ENCODE data around the gene NR2E1. TPM values are rescaled to one million over a fixed set of nuclear protein-coding genes. Genes with fewer than 3 reads are reported as not detected.

NR2E1 gene
- total RNA-seq, 1 experiment from 2014 or later = 1.4 TPM

- no peak overlapping the region for H3K4me3 ChIP-seq (ENCODE audit: low read depth, low read length)
- intact Hi-C loops (cut with micrococcal nuclease; ENCODE audit: unreplicated experiment) = no loop called here
- TF ChIP-seq, protein P1, sequence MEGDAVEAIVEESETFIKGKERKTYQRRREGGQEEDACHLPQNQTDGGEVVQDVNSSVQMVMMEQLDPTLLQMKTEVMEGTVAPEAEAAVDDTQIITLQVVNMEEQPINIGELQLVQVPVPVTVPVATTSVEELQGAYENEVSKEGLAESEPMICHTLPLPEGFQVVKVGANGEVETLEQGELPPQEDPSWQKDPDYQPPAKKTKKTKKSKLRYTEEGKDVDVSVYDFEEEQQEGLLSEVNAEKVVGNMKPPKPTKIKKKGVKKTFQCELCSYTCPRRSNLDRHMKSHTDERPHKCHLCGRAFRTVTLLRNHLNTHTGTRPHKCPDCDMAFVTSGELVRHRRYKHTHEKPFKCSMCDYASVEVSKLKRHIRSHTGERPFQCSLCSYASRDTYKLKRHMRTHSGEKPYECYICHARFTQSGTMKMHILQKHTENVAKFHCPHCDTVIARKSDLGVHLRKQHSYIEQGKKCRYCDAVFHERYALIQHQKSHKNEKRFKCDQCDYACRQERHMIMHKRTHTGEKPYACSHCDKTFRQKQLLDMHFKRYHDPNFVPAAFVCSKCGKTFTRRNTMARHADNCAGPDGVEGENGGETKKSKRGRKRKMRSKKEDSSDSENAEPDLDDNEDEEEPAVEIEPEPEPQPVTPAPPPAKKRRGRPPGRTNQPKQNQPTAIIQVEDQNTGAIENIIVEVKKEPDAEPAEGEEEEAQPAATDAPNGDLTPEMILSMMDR (IDR thresholded peaks at IDR 0.05; ENCODE audit: insufficient read depth in 1 of 2, low read depth in 1 of 2, low read length in 1 of 2, severe bottlenecking in 1 of 2, unreplicated experiment in 1 of 2) = no peak
- no peak for DNase-seq
- H3K27me3 ChIP-seq (replicated peaks; ENCODE audit: control insufficient read depth, insufficient read depth, low read length) = no peaks in the 10 kb centered on the region
- Mint-ChIP-seq H3K4me3 (ENCODE audit: unreplicated experiment) (no peak overlapping the region), H3K9me3 (ENCODE audit: unreplicated experiment) (no peaks in the 10 kb centered on the region), H3K27ac (ENCODE audit: unreplicated experiment) (no peak overlapping the region), H3K27me3 (ENCODE audit: insufficient read depth, unreplicated experiment) (no peaks in the 10 kb centered on the region), H3K36me3 (ENCODE audit: insufficient read depth, unreplicated experiment) (no peaks in the 10 kb centered on the region), H3K4me1 (ENCODE audit: low read depth, unreplicated experiment) (peaks cover 5% of the 10 kb centered on the region)
- H3K4me1 ChIP-seq = peaks cover 8% of the 10 kb centered on the region
- no peaks in the 10 kb centered on the region for H3K36me3 ChIP-seq (ENCODE audit: control insufficient read depth, insufficient read depth, low read length)
- ChIA-PET POLR2A (interaction anchor here (1.2 kb wide), 1 partner anchor 10 kb away, joined by 3 read pairs; no protein-coding TSS in a partner anchor), CTCF (no interaction called here)
- no TSS peak for BruUV-seq (replicated peaks)
- H3K9me3 ChIP-seq = no peaks in the 10 kb centered on the region
Observed at GRCh38 chr6:108123481-108123929, 42.3 kb upstream of the NR2E1 start.

GRCh38 chr6:108123946-108124345, 41.9 kb upstream of the NR2E1 start:
- no peak overlapping the region for H3K4me3 ChIP-seq (ENCODE audit: low read depth, low read length)
- no peaks in the 10 kb centered on the region for H3K27me3 ChIP-seq (replicated peaks; ENCODE audit: control insufficient read depth, insufficient read depth, low read length)
- BruUV-seq (replicated peaks) = no TSS peak
- no peaks in the 10 kb centered on the region for H3K9me3 Mint-ChIP-seq (ENCODE audit: unreplicated experiment)
- intact Hi-C loops (cut with micrococcal nuclease; ENCODE audit: unreplicated experiment) = no loop called here
- TF ChIP-seq, protein P1 (IDR thresholded peaks at IDR 0.05; ENCODE audit: insufficient read depth in 1 of 2, low read depth in 1 of 2, low read length in 1 of 2, severe bottlenecking in 1 of 2, unreplicated experiment in 1 of 2) = no peak
- no peaks in the 10 kb centered on the region for H3K36me3 Mint-ChIP-seq (ENCODE audit: insufficient read depth, unreplicated experiment)
- H3K27ac Mint-ChIP-seq (ENCODE audit: unreplicated experiment) = no peak overlapping the region
- no peak for DNase-seq
- H3K27me3 Mint-ChIP-seq (ENCODE audit: insufficient read depth, unreplicated experiment) = no peaks in the 10 kb centered on the region
- CTCF ChIA-PET = no interaction called here
- no peaks in the 10 kb centered on the region for H3K36me3 ChIP-seq (ENCODE audit: control insufficient read depth, insufficient read depth, low read length)
- H3K9me3 ChIP-seq = no peaks in the 10 kb centered on the region
- POLR2A ChIA-PET = interaction anchor here (1.2 kb wide), 1 partner anchor 10 kb away, joined by 3 read pairs; no protein-coding TSS in a partner anchor
- peaks cover 13% of the 10 kb centered on the region for H3K4me1 ChIP-seq
- H3K4me3 Mint-ChIP-seq (ENCODE audit: unreplicated experiment) = no peak overlapping the region
- H3K4me1 Mint-ChIP-seq (ENCODE audit: low read depth, unreplicated experiment) = peaks cover 9% of the 10 kb centered on the region

DNA sequence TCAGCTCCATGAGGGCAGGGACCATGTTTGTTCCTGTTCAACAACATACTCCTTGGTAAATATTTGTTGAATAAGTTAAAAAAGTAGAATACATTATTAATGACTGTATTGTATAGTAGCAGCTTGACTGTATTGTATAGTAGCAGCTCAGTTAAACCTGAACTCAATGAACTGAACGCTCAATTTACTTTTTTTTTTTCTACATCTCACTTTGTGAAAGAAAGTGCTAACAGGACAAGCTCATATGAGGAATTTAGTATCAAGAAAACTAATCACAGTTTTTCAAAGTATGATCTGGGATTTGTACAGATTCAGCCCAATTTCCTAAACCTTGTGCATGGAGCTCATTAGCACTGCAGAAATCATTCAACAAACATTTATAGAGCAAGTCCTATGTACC, 38.8 kb upstream of the NR2E1 start:
- H3K4me3 Mint-ChIP-seq (ENCODE audit: unreplicated experiment) = no peak overlapping the region
- POLR2A ChIA-PET = interaction anchor here (0.7 kb wide), 1 partner anchor 69 kb away, joined by 5 read pairs; no protein-coding TSS in a partner anchor
- peaks cover 23% of the 10 kb centered on the region for H3K4me1 Mint-ChIP-seq (ENCODE audit: low read depth, unreplicated experiment)
- no peak overlapping the region for H3K4me3 ChIP-seq (ENCODE audit: low read depth, low read length)
- no peaks in the 10 kb centered on the region for H3K27me3 Mint-ChIP-seq (ENCODE audit: insufficient read depth, unreplicated experiment)
- TF ChIP-seq, protein P1 (IDR thresholded peaks at IDR 0.05; ENCODE audit: insufficient read depth in 1 of 2, low read depth in 1 of 2, low read length in 1 of 2, severe bottlenecking in 1 of 2, unreplicated experiment in 1 of 2) = no peak
- CTCF ChIA-PET = no interaction called here
- peaks cover 14% of the 10 kb centered on the region for H3K4me1 ChIP-seq
- H3K36me3 Mint-ChIP-seq (ENCODE audit: insufficient read depth, unreplicated experiment) = no peaks in the 10 kb centered on the region
- no peaks in the 10 kb centered on the region for H3K9me3 Mint-ChIP-seq (ENCODE audit: unreplicated experiment)
- no peak overlapping the region for H3K27ac Mint-ChIP-seq (ENCODE audit: unreplicated experiment)
- intact Hi-C loops (cut with micrococcal nuclease; ENCODE audit: unreplicated experiment) = no loop called here
- no peaks in the 10 kb centered on the region for H3K27me3 ChIP-seq (replicated peaks; ENCODE audit: control insufficient read depth, insufficient read depth, low read length)
- DNase-seq = no peak
- no peaks in the 10 kb centered on the region for H3K36me3 ChIP-seq (ENCODE audit: control insufficient read depth, insufficient read depth, low read length)
- no peaks in the 10 kb centered on the region for H3K9me3 ChIP-seq
- no TSS peak for BruUV-seq (replicated peaks)

All from Caco-2 (cell line).